Erythroblast (primary cell): ENCODE results near the gene WFDC13.
"Not testable (repeated sequence)": the region's sequence is repeated elsewhere in the genome, so short reads cannot be mapped to it uniquely, and the experiment has no call there.

Source experiments
- DNase-seq, 2 experiments: peaks; one replicate each; lab custom pipeline; 2025; lab: John Stamatoyannopoulos, UW
- GATA1 ChIP-seq: IDR thresholded peaks from 2 replicates; pipeline ENCODE4 v1.6.1; 2011; ENCODE audit warnings: low read depth, mild to moderate bottlenecking, control low read depth, low read length, moderate library complexity
- POLR2A ChIP-seq: IDR thresholded peaks from 2 replicates; pipeline ENCODE4 v1.6.1; 2011; ENCODE audit warnings: mild to moderate bottlenecking, low read length

Gene WFDC13

GRCh38 chr20:45701873-45702272 is at the start of gene WFDC13:
Gene WFDC13, plus strand, starts transcription at chr20:45702038. Its CDS starts 86 bp downstream, at chr20:45702124.
- TF ChIP-seq GATA1 (no peak), POLR2A (no peak)
- no peak for DNase-seq

GRCh38 chr20:45657038-45657437 is 44.8 kb upstream of the WFDC13 start:
- not testable (repeated sequence) for DNase-seq

- TF ChIP-seq GATA1 (no peak), POLR2A (no peak)
- DNase-seq, result no peak
These were observed 31.7 kb upstream of the WFDC13 start, which contains the start of gene WFDC11 for GRCh38 chr20:45670139-45670538. Gene WFDC11, minus strand, starts transcription at chr20:45670239. Its CDS starts 19,639 bp downstream, at chr20:45650600.

- TF ChIP-seq POLR2A (no peak), GATA1 (no peak)
- DNase-seq, result no peak
These were observed 29.1 kb upstream of the WFDC13 start for GRCh38 chr20:45672765-45673164.

GRCh38 chr20:45679650-45680049 is 22.2 kb upstream of the WFDC13 start:
- DNase-seq, result no peak
- TF ChIP-seq GATA1 (no peak), POLR2A (no peak)

GRCh38 chr20:45685896-45686295 is 15.9 kb upstream of the WFDC13 start:
- TF ChIP-seq GATA1 (no peak), POLR2A (no peak)
- no peak for DNase-seq

GRCh38 chr20:45693346-45693745 is 8.5 kb upstream of the WFDC13 start:
- not testable (repeated sequence) for DNase-seq

GRCh38 chr20:45695496-45695895 is 6.3 kb upstream of the WFDC13 start:
- TF ChIP-seq POLR2A (no peak), GATA1 (no peak)
- no peak for DNase-seq

- TF ChIP-seq POLR2A (no peak), GATA1 (no peak)
- no peak for DNase-seq
These were observed 734 bp upstream of the WFDC13 start for GRCh38 chr20:45701104-45701503.

- TF ChIP-seq POLR2A, result no peak
- TF ChIP-seq GATA1, result no peak
- DNase-seq, result no peak
These were observed 3.3 kb downstream of the WFDC13 start, which contains the start of gene WFDC10B for GRCh38 chr20:45704969-45705637. Gene WFDC10B, minus strand, starts transcription at chr20:45705019. Its CDS starts 19,027 bp downstream, at chr20:45685992.

- DNase-seq, result not testable (repeated sequence)
These were observed 14.4 kb downstream of the WFDC13 start for GRCh38 chr20:45716141-45716688.

GRCh38 chr20:45722047-45722446 is 20.2 kb downstream of the WFDC13 start, which contains the start of gene SPINT4:
Gene SPINT4, plus strand, starts transcription at chr20:45722347. Its CDS starts 21 bp downstream, at chr20:45722368.
- TF ChIP-seq POLR2A (no peak), GATA1 (no peak)
- no peak for DNase-seq

- no peak for DNase-seq
- TF ChIP-seq POLR2A, result no peak
- TF ChIP-seq GATA1, result no peak
These were observed 23.3 kb downstream of the WFDC13 start for GRCh38 chr20:45725134-45725533.

GRCh38 chr20:45727044-45727443 is 25.2 kb downstream of the WFDC13 start:
- TF ChIP-seq POLR2A (no peak), GATA1 (no peak)
- no peak for DNase-seq

GRCh38 chr20:45732199-45732598 is 30.4 kb downstream of the WFDC13 start:
- no peak for TF ChIP-seq GATA1
- TF ChIP-seq POLR2A, result no peak
- no peak for DNase-seq
